Measurements from ENCODE around the gene IRAK3. TPM values are rescaled to one million over a fixed set of nuclear protein-coding genes. Genes with fewer than 3 reads are reported as not detected.
A peak's percentile ranks its signal among the peaks of the same experiment; 100 is the strongest.

IRAK3 gene
- total and polyA plus RNA-seq, 2 donors (not counting 3 experiments of a cell fraction or from before 2014, with no cell fraction given): 2.3 to 8.5 TPM

GRCh38 chr12:66269142-66269541 lies 80.1 kb downstream of the IRAK3 start:
- Histone ChIP-seq H3K9me3 (replicated peaks; ENCODE audit: control insufficient read depth, insufficient read depth, low read length) (no peaks in the 10 kb centered on the region), H3K27me3 (ENCODE audit: control insufficient read depth in 2 of 2, insufficient read depth in 2 of 2, low read length in 2 of 2) (peaks cover 0 to 8% of the 10 kb centered on the region in 2 experiments), H2AFZ (ENCODE audit: low read depth, low read length) (no peak overlapping the region), H3K79me2 (ENCODE audit: control insufficient read depth, insufficient read depth, low read length) (no peaks in the 10 kb centered on the region), H3K36me3 (ENCODE audit: control insufficient read depth in 2 of 2, extremely low read depth in 1 of 2, insufficient read depth in 2 of 2, low read length in 2 of 2) (no peaks in the 10 kb centered on the region), H3K9me1 (replicated peaks; ENCODE audit: control insufficient read depth, extremely low read depth, insufficient read depth, low read length) (no peaks in the 10 kb centered on the region), H3K4me2 (ENCODE audit: insufficient read depth, low read length) (no peak overlapping the region), H3K4me3 (replicated peaks in 1 of 3; ENCODE audit: insufficient read depth in 1 of 3, low read depth in 1 of 3, low read length in 3 of 3) (no peak overlapping the region), H3K9ac (replicated peaks; ENCODE audit: extremely low read depth, insufficient read depth, low read length) (no peak overlapping the region), H3K4me1 (ENCODE audit: control insufficient read depth, extremely low read depth, insufficient read depth, low read length) (no peaks in the 10 kb centered on the region), H4K20me1 (replicated peaks; ENCODE audit: control insufficient read depth, extremely low read depth, insufficient read depth, low read length) (no peaks in the 10 kb centered on the region), H3K27ac (ENCODE audit: insufficient read depth, low read depth, low read length) (no peak overlapping the region)
- intact Hi-C loops (cut with micrococcal nuclease): loop anchor here (1.0 kb wide), 1 partner anchor 140 kb away; no protein-coding TSS in a partner anchor
- no peak for TF ChIP-seq EZH2 (IDR thresholded peaks at IDR 0.05; ENCODE audit: borderline replicate concordance, low read depth, low read length, severe bottlenecking)
- POLR2A ChIA-PET: no interaction called here
- dilution Hi-C loops (cut with MboI; ENCODE audit: extremely low pct_ligation_motif_present, low sequenced_read_pairs): no loop called here
- BruUV-seq (replicated peaks): no TSS peak
- FAIRE-seq (no peak), DNase-seq (ENCODE audit: low read depth, low spot score) (no peak)
- CTCF ChIA-PET: interaction anchor here (0.7 to 3.8 kb wide), 23 partner anchors 8 to 592 kb away, joined by 3 to 47 read pairs (median 6); partner anchors contain the start of genes HELB and TMBIM4

GRCh38 chr12:66269757-66270383 lies 80.9 kb downstream of the IRAK3 start:
- intact Hi-C loops (cut with micrococcal nuclease): loop anchor here (1.0 to 10.0 kb wide), 2 partner anchors 139 to 285 kb away; no protein-coding TSS in a partner anchor
- TF ChIP-seq CTCF (IDR thresholded peaks at IDR 0.05; ENCODE audit: extremely low read depth in 1 of 2, insufficient read depth in 1 of 2, low read depth in 1 of 2, low read length in 2 of 2) (peak; percentile 56 to 58), POLR2A (IDR thresholded peaks at IDR 0.05; ENCODE audit: low read depth, low read length) (no peak)
- dilution Hi-C loops (cut with MboI; ENCODE audit: extremely low pct_ligation_motif_present, low sequenced_read_pairs): no loop called here
- Histone ChIP-seq H3K27me3 (ENCODE audit: control insufficient read depth in 2 of 2, insufficient read depth in 2 of 2, low read length in 2 of 2) (peaks cover 0 to 4% of the 10 kb centered on the region in 2 experiments), H3K9me1 (replicated peaks; ENCODE audit: control insufficient read depth, extremely low read depth, insufficient read depth, low read length) (no peaks in the 10 kb centered on the region), H3K4me1 (ENCODE audit: control insufficient read depth, extremely low read depth, insufficient read depth, low read length) (no peaks in the 10 kb centered on the region), H3K27ac (ENCODE audit: insufficient read depth, low read depth, low read length) (no peak overlapping the region), H2AFZ (ENCODE audit: low read depth, low read length) (no peak overlapping the region), H3K36me3 (ENCODE audit: control insufficient read depth in 2 of 2, extremely low read depth in 1 of 2, insufficient read depth in 2 of 2, low read length in 2 of 2) (no peaks in the 10 kb centered on the region), H3K9ac (replicated peaks; ENCODE audit: extremely low read depth, insufficient read depth, low read length) (no peak overlapping the region), H3K9me3 (replicated peaks; ENCODE audit: control insufficient read depth, insufficient read depth, low read length) (no peaks in the 10 kb centered on the region), H4K20me1 (replicated peaks; ENCODE audit: control insufficient read depth, extremely low read depth, insufficient read depth, low read length) (no peaks in the 10 kb centered on the region), H3K4me3 (replicated peaks in 1 of 3; ENCODE audit: insufficient read depth in 1 of 3, low read depth in 1 of 3, low read length in 3 of 3) (no peak overlapping the region), H3K79me2 (ENCODE audit: control insufficient read depth, insufficient read depth, low read length) (no peaks in the 10 kb centered on the region), H3K4me2 (ENCODE audit: insufficient read depth, low read length) (no peak overlapping the region)
- DNase-seq (ENCODE audit: low read depth, low spot score) (peak; percentile 34), FAIRE-seq (peak; percentile 84)
- POLR2A ChIA-PET: no interaction called here
- CTCF ChIA-PET: interaction anchor here (0.7 to 3.8 kb wide), 25 partner anchors 9 to 591 kb away, joined by 3 to 47 read pairs (median 4); partner anchors contain the start of genes HELB and TMBIM4
- no TSS peak for BruUV-seq (replicated peaks)

All from endothelial cell of umbilical vein (primary cell).